A673 (cell line): ENCODE measurements around the gene CLDN18.

Experiments
- CTCF ChIP-seq: fragments of 300-800, 200-600 bp; sonication (generic); conservative IDR thresholded peaks from 2 replicates; pipeline ENCODE4 v1.5.1; 2017; ENCODE audit warnings: low read depth, mild to moderate bottlenecking, antibody characterized with exemption, low read length, moderate library complexity, mixed read lengths
- EZH2 ChIP-seq: fragments of 200-600 bp; sonication (generic); IDR thresholded peaks from 2 replicates; pipeline ENCODE4 v1.6.1; 2017; ENCODE audit warnings: borderline replicate concordance, low read depth, mild to moderate bottlenecking, mixed read lengths, antibody characterized with exemption, low read length; ENCODE audit not compliant: poor library complexity, severe bottlenecking

- TF ChIP-seq CTCF: no peak
- TF ChIP-seq EZH2: no peak
These were observed 56.4 kb downstream of the CLDN18 start for GRCh38 chr3:138066383-138066782.
